HCT116 (cell line): Measurements from ENCODE around the gene MAP3K9. TPM values are rescaled to one million over a fixed set of nuclear protein-coding genes. Genes with fewer than 3 reads are reported as not detected.

ENCODE experiments used
- ATAC-seq: fragments of 200-7000 bp; cut with Tn5 transposase; 2 replicates; pipeline ENCODE4 v1.9.1; 2020; ENCODE audit warnings: mild to moderate bottlenecking, moderate library complexity
- BruUV-seq: library from RNA; stranded (reverse); fragments of 400-500 nt; replicated peaks from 2 replicates; lab custom pipeline; 2021; lab: Mats Ljungman, UMichigan
- CTCF ChIA-PET: fragments of 300-600 bp; sonication (Branson Sonifier 250); formaldehyde crosslinking; loops from one replicate; lab custom pipeline; 2021; ENCODE audit warnings: antibody characterized with exemption; lab: Charles Lee
- POLR2A ChIA-PET: fragments of 300-600, 350-600 bp; sonication (Branson Sonifier 250); formaldehyde crosslinking; loops from one replicate; lab custom pipeline; 2021; ENCODE audit warnings: antibody characterized with exemption; lab: Charles Lee
- RAD21 ChIA-PET, 2 experiments: fragments of 300-600 bp; sonication (Branson Sonifier 250); formaldehyde crosslinking; loops; one replicate each; lab custom pipeline; 2023; ENCODE audit warnings: low total read pairs in 2 of 2; ENCODE audit not compliant: uncharacterized antibody in 2 of 2, unreplicated experiment in 2 of 2, low non-redundant PET in 1 of 2; lab: Charles Lee
- DNase-seq: peaks from one replicate; pipeline ENCODE4 v3.0.0-alpha.2; 2010; ENCODE audit warnings: low read depth, low spot score
- H2AFZ ChIP-seq: fragments of 200-600 bp; shearing (Covaris generic), sonication (generic); 2 replicates; pipeline ENCODE4 v1.6.1; 2017; ENCODE audit warnings: low read depth, mixed run types, mixed read lengths, antibody characterized with exemption, low read length; ENCODE audit not compliant: poor library complexity, severe bottlenecking
- H3K27ac ChIP-seq: 2 replicates; pipeline ENCODE4 v1.5.1; 2012; ENCODE audit warnings: low read depth, low read length
- H3K27me3 ChIP-seq: fragments of 200-600 bp; sonication (generic); 2 replicates; pipeline ENCODE4 v1.6.1; 2016; ENCODE audit warnings: mixed run types, low read length, mixed read lengths; ENCODE audit not compliant: insufficient read depth
- H3K36me3 ChIP-seq, 2 experiments: fragments of 200-500 bp in 1 of 2; fragments of 200-600 bp in 1 of 2; sonication (Bioruptor generic) in 1 of 2; sonication (generic) in 1 of 2; 2 replicates each; pipeline versions ENCODE4 v1.5.1 to v1.6.1; 2014 to 2016; ENCODE audit warnings: low read length in 2 of 2, inconsistent platforms in 1 of 2, mixed read lengths in 1 of 2, mixed run types in 1 of 2; ENCODE audit not compliant: insufficient read depth in 2 of 2, control insufficient read depth in 1 of 2
- H3K4me1 ChIP-seq, 2 experiments: fragments of 200-600 bp in 1 of 2; sonication (generic) in 1 of 2; 2 replicates each; pipeline versions ENCODE4 v1.5.1 to v1.6.1; 2012 to 2017; ENCODE audit warnings: low read length in 2 of 2, inconsistent platforms in 1 of 2, mild to moderate bottlenecking in 1 of 2, mixed read lengths in 1 of 2, mixed run types in 1 of 2, moderate library complexity in 1 of 2; ENCODE audit not compliant: insufficient read depth in 2 of 2, control insufficient read depth in 1 of 2
- H3K4me2 ChIP-seq: fragments of 200-600 bp; sonication (generic); 2 replicates; pipeline ENCODE4 v1.6.1; 2017; ENCODE audit warnings: mixed run types, low read length, mixed read lengths
- H3K4me3 ChIP-seq, 2 experiments: fragments of 200-600 bp in 1 of 2; sonication (generic) in 1 of 2; replicated peaks in 1 of 2; 2 replicates each; pipeline ENCODE4 v1.5.1; 2011 to 2016; ENCODE audit warnings: low read length in 2 of 2, control low read depth in 1 of 2, low read depth in 1 of 2, mild to moderate bottlenecking in 1 of 2, mixed read lengths in 1 of 2, mixed run types in 1 of 2
- H3K79me2 ChIP-seq: fragments of 200-600 bp; sonication (generic); 2 replicates; pipeline ENCODE4 v1.6.1; 2017; ENCODE audit warnings: mild to moderate bottlenecking, mixed run types, low read length, moderate library complexity, mixed read lengths; ENCODE audit not compliant: insufficient read depth
- H3K9ac ChIP-seq: fragments of 200-600 bp; sonication (generic); 2 replicates; pipeline ENCODE4 v1.6.1; 2016; ENCODE audit warnings: low read length, mixed read lengths
- H3K9me2 ChIP-seq: fragments of 200-600 bp; sonication (generic), shearing (Covaris generic); 2 replicates; pipeline ENCODE4 v1.6.1; 2017; ENCODE audit warnings: mixed run types, mild to moderate bottlenecking, moderate library complexity; ENCODE audit not compliant: insufficient read depth
- H3K9me3 ChIP-seq, 2 experiments: fragments of 200-500 bp in 1 of 2; fragments of 200-600 bp in 1 of 2; sonication (Bioruptor generic) in 1 of 2; sonication (generic) in 1 of 2; 2 replicates each; pipeline ENCODE4 v1.6.1; 2014 to 2017; ENCODE audit warnings: low read length in 2 of 2, mixed read lengths in 2 of 2, inconsistent platforms in 1 of 2, low read depth in 1 of 2, mild to moderate bottlenecking in 1 of 2, mixed run types in 1 of 2, moderate library complexity in 1 of 2; ENCODE audit not compliant: control insufficient read depth in 1 of 2, insufficient read depth in 1 of 2
- H4K20me1 ChIP-seq: fragments of 200-600 bp; sonication (generic), shearing (Covaris generic); 2 replicates; pipeline ENCODE4 v1.6.1; 2017; ENCODE audit warnings: mixed run types, mild to moderate bottlenecking, moderate library complexity; ENCODE audit not compliant: insufficient read depth
- EGR1 ChIP-seq: IDR thresholded peaks from 2 replicates; pipeline ENCODE4 v1.6.1; 2012; ENCODE audit warnings: low read depth
- ELF1 ChIP-seq: IDR thresholded peaks from 2 replicates; pipeline ENCODE4 v1.6.1; 2012; ENCODE audit warnings: low read depth, borderline replicate concordance
- EZH2phosphoT487 ChIP-seq: fragments of 200-600 bp; IDR thresholded peaks from 2 replicates; pipeline ENCODE4 v1.6.1; 2018; ENCODE audit warnings: antibody characterized with exemption, borderline replicate concordance
- POLR2A ChIP-seq: IDR thresholded peaks from 2 replicates; pipeline ENCODE4 v1.7.0; 2011; ENCODE audit warnings: borderline replicate concordance; ENCODE audit not compliant: insufficient read depth, insufficient read length; ENCODE audit errors: extremely low read depth
- POLR2AphosphoS5 ChIP-seq: IDR thresholded peaks from 2 replicates; pipeline ENCODE4 v1.6.1; 2011; ENCODE audit warnings: mild to moderate bottlenecking, low read depth, low read length, moderate library complexity
- SIN3A ChIP-seq: IDR thresholded peaks from 2 replicates; pipeline ENCODE4 v1.6.1; 2012; ENCODE audit warnings: low read depth
- SRF ChIP-seq: IDR thresholded peaks from 2 replicates; pipeline ENCODE4 v1.6.1; 2012; ENCODE audit warnings: low read depth
- TCF7L2 ChIP-seq: IDR thresholded peaks from 2 replicates; pipeline ENCODE4 v1.7.0; 2011; ENCODE audit warnings: borderline replicate concordance, inconsistent platforms; ENCODE audit not compliant: insufficient read depth, insufficient read length; ENCODE audit errors: extremely low read depth
- YY1 ChIP-seq: IDR thresholded peaks from 2 replicates; pipeline ENCODE4 v1.6.1; 2011; ENCODE audit warnings: low read length, low read depth, moderate library complexity, mild to moderate bottlenecking; ENCODE audit not compliant: insufficient replicate concordance; ENCODE audit errors: extremely low read depth
- intact Hi-C: fragments of 100-400 bp; cut with micrococcal nuclease; formaldehyde crosslinking; loops from 2 replicates; pipeline ENCODE4 v1.10.0; 2022
- total RNA-seq: library from RNA; stranded (reverse); gene quantifications from one replicate; pipeline ENCODE4 v1.2.1, GENCODE V29; 2021; ENCODE audit not compliant: unreplicated experiment
- TF ChIP-seq, protein P1 (sequence below): IDR thresholded peaks from 2 replicates; pipeline ENCODE4 v1.6.1; 2011; ENCODE audit warnings: mild to moderate bottlenecking, low read length, moderate library complexity; ENCODE audit not compliant: insufficient replicate concordance; ENCODE audit errors: extremely low read depth

Gene MAP3K9
- total RNA-seq, 1 experiment from 2014 or later: 11.7 TPM

DNA sequence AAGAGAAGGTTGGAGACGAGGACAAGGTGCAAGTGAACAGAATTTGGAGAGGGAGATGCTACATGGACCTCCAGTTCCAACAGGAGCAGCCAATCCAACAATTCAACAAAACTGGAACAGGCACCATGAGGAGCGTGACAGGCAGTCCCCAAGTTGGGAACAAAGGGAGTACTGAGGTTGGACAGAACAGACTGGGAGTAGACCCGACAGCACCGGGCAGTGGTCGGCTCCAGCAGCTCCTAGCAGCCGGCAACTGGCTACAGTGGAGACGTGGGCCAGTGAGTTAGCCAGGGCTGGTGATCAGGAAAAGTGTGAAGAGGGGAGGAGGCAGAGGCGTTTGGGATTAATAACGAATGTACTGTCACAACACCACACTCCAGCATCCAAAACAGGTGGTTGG lies 16.4 kb downstream of the MAP3K9 start:
- Histone ChIP-seq H4K20me1 (no peaks in the 10 kb centered on the region), H3K79me2 (peaks cover 34% of the 10 kb centered on the region), H3K9ac (no peak overlapping the region), H2AFZ (no peak overlapping the region), H3K4me1 (no peaks in the 10 kb centered on the region), H3K27me3 (no peaks in the 10 kb centered on the region), H3K4me2 (no peak overlapping the region), H3K36me3 (peaks cover 0 to 8% of the 10 kb centered on the region in 2 experiments; a peak in 1 of 4 replicates), H3K9me2 (no peaks in the 10 kb centered on the region), H3K9me3 (no peaks in the 10 kb centered on the region), H3K4me3 (no peak overlapping the region), H3K27ac (no peak overlapping the region)
- ATAC-seq (no peak), DNase-seq (no peak)
- CTCF ChIA-PET: no interaction called here
- TF ChIP-seq EZH2phosphoT487: no peak
- TF ChIP-seq POLR2AphosphoS5: no peak
- no peak for TF ChIP-seq SRF
- no peak for TF ChIP-seq YY1
- TF ChIP-seq ELF1: no peak
- intact Hi-C loops: no loop called here
- POLR2A ChIA-PET: no interaction called here
- BruUV-seq: no TSS peak
- RAD21 ChIA-PET: no interaction called here

DNA sequence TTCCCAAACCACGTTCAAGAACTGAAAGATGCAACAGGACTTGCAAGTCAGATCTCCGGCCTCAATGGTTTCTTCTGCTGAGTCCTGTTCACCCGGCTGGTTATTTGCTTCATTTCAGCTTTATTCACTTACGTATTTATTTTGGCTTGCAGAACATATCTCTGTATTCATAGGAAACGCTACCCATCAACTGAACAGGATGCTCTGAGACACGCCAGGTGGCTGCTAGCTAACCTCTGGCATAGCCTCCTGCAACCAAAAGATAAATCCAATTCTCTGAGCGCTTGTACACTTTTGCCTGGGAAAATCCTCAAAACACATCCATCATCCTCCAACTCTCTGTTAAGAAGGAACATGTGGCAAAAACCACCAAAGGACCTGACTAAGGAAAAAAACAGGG lies 17.3 kb downstream of the MAP3K9 start:
- H3K4me2 ChIP-seq: no peak overlapping the region
- DNase-seq: no peak
- ChIA-PET RAD21 (no interaction called here), CTCF (no interaction called here), POLR2A (no interaction called here)
- BruUV-seq: no TSS peak
- no peaks in the 10 kb centered on the region for H3K27me3 ChIP-seq
- H3K9me2 ChIP-seq: no peaks in the 10 kb centered on the region
- TF ChIP-seq EGR1 (no peak), YY1 (no peak), ELF1 (no peak), SIN3A (no peak), TCF7L2 (no peak), POLR2A (no peak)
- TF ChIP-seq, protein P1, sequence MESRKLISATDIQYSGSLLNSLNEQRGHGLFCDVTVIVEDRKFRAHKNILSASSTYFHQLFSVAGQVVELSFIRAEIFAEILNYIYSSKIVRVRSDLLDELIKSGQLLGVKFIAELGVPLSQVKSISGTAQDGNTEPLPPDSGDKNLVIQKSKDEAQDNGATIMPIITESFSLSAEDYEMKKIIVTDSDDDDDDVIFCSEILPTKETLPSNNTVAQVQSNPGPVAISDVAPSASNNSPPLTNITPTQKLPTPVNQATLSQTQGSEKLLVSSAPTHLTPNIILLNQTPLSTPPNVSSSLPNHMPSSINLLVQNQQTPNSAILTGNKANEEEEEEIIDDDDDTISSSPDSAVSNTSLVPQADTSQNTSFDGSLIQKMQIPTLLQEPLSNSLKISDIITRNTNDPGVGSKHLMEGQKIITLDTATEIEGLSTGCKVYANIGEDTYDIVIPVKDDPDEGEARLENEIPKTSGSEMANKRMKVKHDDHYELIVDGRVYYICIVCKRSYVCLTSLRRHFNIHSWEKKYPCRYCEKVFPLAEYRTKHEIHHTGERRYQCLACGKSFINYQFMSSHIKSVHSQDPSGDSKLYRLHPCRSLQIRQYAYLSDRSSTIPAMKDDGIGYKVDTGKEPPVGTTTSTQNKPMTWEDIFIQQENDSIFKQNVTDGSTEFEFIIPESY: no peak
- intact Hi-C loops: no loop called here
- H2AFZ ChIP-seq: no peak overlapping the region
- no peak for ATAC-seq
- H3K36me3 ChIP-seq: peaks cover 0 to 8% of the 10 kb centered on the region in 2 experiments; a peak in 1 of 4 replicates
- no peaks in the 10 kb centered on the region for H4K20me1 ChIP-seq
- H3K4me1 ChIP-seq: no peaks in the 10 kb centered on the region
- H3K4me3 ChIP-seq: no peak overlapping the region
- H3K79me2 ChIP-seq: peaks cover 29% of the 10 kb centered on the region
- H3K9me3 ChIP-seq: no peaks in the 10 kb centered on the region
- H3K9ac ChIP-seq: no peak overlapping the region
- no peak overlapping the region for H3K27ac ChIP-seq
